Ovary (tissue), 9 donors: Measurements from ENCODE around the gene GPR78. TPM values are rescaled to one million over a fixed set of nuclear protein-coding genes. Genes with fewer than 3 reads are reported as not detected.

Experiments
- DNase-seq, 5 donors: peaks; one replicate each; pipeline ENCODE4 v3.0.0-alpha.2; 2019 to 2020
- H3K27ac ChIP-seq, 2 donors: fragments of 200-600 bp; one replicate each; pipeline versions ENCODE4 v1.5.1 to v1.8.0; 2019 to 2022
- H3K27me3 ChIP-seq: fragments of 200-600 bp; one replicate; pipeline ENCODE4 v1.8.0; 2022
- H3K36me3 ChIP-seq: fragments of 200-600 bp; sonication (generic); one replicate; pipeline ENCODE4 v1.5.1; 2019
- H3K4me1 ChIP-seq: one replicate; pipeline ENCODE4 v1.8.1; 2013; ENCODE audit warnings: mild to moderate bottlenecking, moderate library complexity; ENCODE audit not compliant: insufficient read depth
- H3K4me3 ChIP-seq: fragments of 200-600 bp; sonication (generic); one replicate; pipeline ENCODE4 v1.5.1; 2017
- H3K9me3 ChIP-seq, 2 donors: fragments of 200-600 bp in 1 of 2; sonication (generic) in 1 of 2; one replicate each; pipeline versions ENCODE4 v1.5.1 to v1.8.1; 2013 to 2019; ENCODE audit warnings: mild to moderate bottlenecking in 1 of 2, moderate library complexity in 1 of 2
- EP300 ChIP-seq: sonication (generic); formaldehyde crosslinking; IDR thresholded peaks from one replicate; pipeline ENCODE4 v1.6.1; 2017; ENCODE audit warnings: antibody characterized with exemption
- POLR2A ChIP-seq: fragments of 450-650 bp; IDR thresholded peaks from one replicate; pipeline ENCODE4 v1.6.1; 2017; ENCODE audit warnings: antibody characterized with exemption, mild to moderate bottlenecking, moderate library complexity
- WGBS, 3 donors: extraction: QIAGEN DNeasy Blood & Tissue Kit in 1 of 3; methylation state at CpG; one replicate each; pipeline versions ENCODE4 v1.1.5 to v1.1.7; 2013 to 2017; 5-methylcytosine and 5-hydroxymethylcytosine counted together
- intact Hi-C, 4 donors: fragments of 100-400 bp; cut with DNase I; formaldehyde crosslinking; loops; one replicate each; pipeline versions ENCODE4 v1.11.0 to v1.15.1; 2022 to 2023
- polyA plus RNA-seq, 2 donors: library from polyadenylated mRNA; stranded (reverse); fragments of 200-250 nt in 1 of 2; fragments of 350-450 nt in 1 of 2; fragmentation: Illumina TruSeq in 1 of 2; extraction: RNeasy Lipid Tissue Mini Kit (QIAGEN cat#74804) in 1 of 2; gene quantifications; one replicate each; pipeline ENCODE4 v1.2.3, GENCODE V29; 2013 to 2014
- total RNA-seq, 7 donors: library from RNA; depleted of rRNA in 2 of 7; stranded (reverse); fragments of >200 nt in 2 of 7; fragmentation: NEBNext Ultra II Directional in 3 of 7; extraction: Animal tissue kit (Norgen Biotek cat#: 25700) in 3 of 7; gene quantifications; one replicate each; pipeline versions ENCODE4 v1.1.0 to v1.2.4, GENCODE V29; 2016 to 2023
- TF ChIP-seq, protein P1 (sequence below), 3 donors: fragments of 450-650 bp in 2 of 3; fragments of 200-600 bp in 1 of 3; IDR thresholded peaks; one replicate each; pipeline versions ENCODE4 v1.5.1 to v1.8.0; 2016 to 2022; ENCODE audit warnings: antibody characterized with exemption in 3 of 3, mild to moderate bottlenecking in 1 of 3
- donor health status: DM: no; HTN: no; CAD: no; lungs with moderate emphysema.
- donor health status: DM: no; HTN: no; CAD: no.
- donor health status: Bipolar disorder and iron deficiency.
- donor health status: DM: yes; HTN: yes; CAD: no.
- donor health status: DM: no; HTN: no; CAD: no.
- donor health status: DM: yes; HTN: yes; CAD: no.

The GPR78 gene
- total and polyA plus RNA-seq, 9 donors = 1.0 to 14.7 (median 5.4) TPM

DNA sequence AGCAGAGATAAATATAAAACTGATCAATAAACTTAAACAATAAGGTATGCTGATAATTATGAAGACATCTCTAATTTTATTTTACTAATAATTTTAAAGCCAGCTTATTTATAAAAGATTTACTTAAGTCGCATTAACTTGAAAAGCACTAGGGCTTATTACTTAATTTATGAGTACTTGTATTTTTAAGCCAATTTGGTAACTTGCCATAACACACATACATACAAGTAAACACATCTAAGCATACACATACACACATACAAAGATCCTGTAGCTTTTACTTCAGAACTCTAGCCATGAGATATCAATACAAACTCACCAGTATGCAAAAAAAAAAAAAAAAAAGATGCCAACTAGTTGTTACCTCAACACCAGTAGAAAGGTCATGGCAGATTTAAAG is 10.0 kb upstream of the GPR78 start:
- Histone ChIP-seq H3K4me3 (no peak overlapping the region), H3K27ac (no peak overlapping the region), H3K4me1 (peaks cover 5% of the 10 kb centered on the region), H3K27me3 (no peaks in the 10 kb centered on the region), H3K36me3 (no peaks in the 10 kb centered on the region), H3K9me3 (no peaks in the 10 kb centered on the region)
- TF ChIP-seq POLR2A = no peak
- TF ChIP-seq EP300 = no peak
- TF ChIP-seq, protein P1, sequence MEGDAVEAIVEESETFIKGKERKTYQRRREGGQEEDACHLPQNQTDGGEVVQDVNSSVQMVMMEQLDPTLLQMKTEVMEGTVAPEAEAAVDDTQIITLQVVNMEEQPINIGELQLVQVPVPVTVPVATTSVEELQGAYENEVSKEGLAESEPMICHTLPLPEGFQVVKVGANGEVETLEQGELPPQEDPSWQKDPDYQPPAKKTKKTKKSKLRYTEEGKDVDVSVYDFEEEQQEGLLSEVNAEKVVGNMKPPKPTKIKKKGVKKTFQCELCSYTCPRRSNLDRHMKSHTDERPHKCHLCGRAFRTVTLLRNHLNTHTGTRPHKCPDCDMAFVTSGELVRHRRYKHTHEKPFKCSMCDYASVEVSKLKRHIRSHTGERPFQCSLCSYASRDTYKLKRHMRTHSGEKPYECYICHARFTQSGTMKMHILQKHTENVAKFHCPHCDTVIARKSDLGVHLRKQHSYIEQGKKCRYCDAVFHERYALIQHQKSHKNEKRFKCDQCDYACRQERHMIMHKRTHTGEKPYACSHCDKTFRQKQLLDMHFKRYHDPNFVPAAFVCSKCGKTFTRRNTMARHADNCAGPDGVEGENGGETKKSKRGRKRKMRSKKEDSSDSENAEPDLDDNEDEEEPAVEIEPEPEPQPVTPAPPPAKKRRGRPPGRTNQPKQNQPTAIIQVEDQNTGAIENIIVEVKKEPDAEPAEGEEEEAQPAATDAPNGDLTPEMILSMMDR (IDR thresholded peaks at IDR 0.05) = no peak
- DNase-seq = no peak
- intact Hi-C loops = no loop called here
- 77 to 91% (median 88%) methylated on average over 1 of the region's 1 CpG for WGBS, 3 donors

DNA sequence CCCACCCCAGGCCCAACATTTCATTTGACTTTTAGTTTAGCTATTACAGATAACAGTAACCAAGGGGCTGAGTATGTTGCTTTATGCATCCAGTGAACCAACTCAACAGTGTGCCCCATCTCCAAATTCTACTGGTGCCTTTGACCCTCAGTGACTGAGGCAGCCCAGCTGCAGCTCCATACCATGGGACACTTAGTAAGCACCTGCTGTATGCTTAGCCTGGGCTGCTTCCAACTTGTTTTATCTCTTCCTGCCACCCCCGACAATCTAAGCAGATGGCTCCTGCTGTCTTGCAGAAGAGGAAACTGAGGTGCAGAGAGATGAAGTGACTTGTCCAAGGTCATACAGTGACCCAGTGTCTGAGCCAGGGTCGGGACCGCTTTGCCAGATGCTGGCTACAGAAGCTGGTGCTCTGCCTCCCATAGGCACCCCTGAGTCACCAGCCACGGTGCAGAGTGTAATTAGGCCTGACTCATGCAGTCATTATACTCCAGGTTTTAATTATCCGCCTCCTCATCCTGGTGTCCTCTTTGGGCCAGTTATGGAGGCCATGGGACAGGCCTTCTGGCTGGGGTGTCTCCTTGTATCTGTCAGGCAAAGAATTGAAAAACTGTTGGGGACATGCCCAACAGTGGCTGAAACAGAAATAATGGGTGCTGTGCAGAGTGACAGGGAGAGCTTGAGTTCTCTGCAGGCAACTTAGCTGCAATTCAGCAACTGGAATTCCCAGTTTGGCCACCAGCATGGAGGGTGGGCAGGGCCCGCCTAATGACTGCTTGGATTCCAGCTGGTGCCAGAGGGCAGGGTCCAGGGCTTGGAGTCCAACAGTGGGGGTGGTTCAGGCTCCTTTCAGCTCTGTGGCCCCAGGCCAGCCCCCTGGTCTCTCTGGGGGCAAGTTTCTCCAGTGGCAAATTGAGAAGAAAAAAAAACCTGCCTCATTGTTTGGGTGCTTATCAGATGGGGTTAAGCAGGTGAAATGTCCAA is 8.2 kb upstream of the GPR78 start:
- H3K9me3 ChIP-seq = no peaks in the 10 kb centered on the region
- no peak for TF ChIP-seq EP300
- TF ChIP-seq POLR2A = no peak
- 57 to 77% (median 57%) methylated on average over 6 of the region's 6 CpGs for WGBS, 3 donors
- H3K27me3 ChIP-seq = no peaks in the 10 kb centered on the region
- DNase-seq = peak in 1 of 5 donors; percentile 17
- no peak overlapping the region for H3K27ac ChIP-seq
- peaks cover 6% of the 10 kb centered on the region for H3K4me1 ChIP-seq
- intact Hi-C loops = no loop called here
- H3K4me3 ChIP-seq = no peak overlapping the region
- H3K36me3 ChIP-seq = no peaks in the 10 kb centered on the region

DNA sequence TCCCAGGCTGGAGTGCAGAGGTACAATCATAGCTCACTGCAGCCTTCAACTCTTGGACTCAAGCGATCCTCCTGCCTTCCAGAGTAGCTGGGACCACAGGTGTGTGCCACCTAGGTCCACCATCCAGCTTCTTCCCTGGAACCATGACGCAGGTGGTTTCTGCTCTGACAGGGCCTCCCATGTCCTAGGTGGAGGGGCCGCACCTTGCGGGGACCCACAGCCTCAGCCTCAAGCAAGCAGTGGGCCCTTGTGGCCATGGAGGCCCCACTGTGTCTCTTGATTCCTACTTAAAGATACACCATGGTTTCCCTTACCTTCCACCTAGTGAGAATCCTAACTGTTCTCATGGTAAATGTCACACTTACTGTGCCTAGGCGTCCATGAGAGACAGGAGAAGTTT is 6.9 kb upstream of the GPR78 start:
- Histone ChIP-seq H3K4me1 (peaks cover 6% of the 10 kb centered on the region), H3K36me3 (no peaks in the 10 kb centered on the region), H3K4me3 (no peak overlapping the region), H3K9me3 (no peaks in the 10 kb centered on the region), H3K27me3 (no peaks in the 10 kb centered on the region), H3K27ac (no peak overlapping the region)
- intact Hi-C loops = no loop called here
- TF ChIP-seq POLR2A (no peak), EP300 (no peak)
- TF ChIP-seq, protein P1 (IDR thresholded peaks at IDR 0.05) = no peak
- 82 to 91% (median 84%) methylated on average over 5 of the region's 5 CpGs for WGBS, 3 donors
- peak in 1 of 5 donors; percentile 27 for DNase-seq

DNA sequence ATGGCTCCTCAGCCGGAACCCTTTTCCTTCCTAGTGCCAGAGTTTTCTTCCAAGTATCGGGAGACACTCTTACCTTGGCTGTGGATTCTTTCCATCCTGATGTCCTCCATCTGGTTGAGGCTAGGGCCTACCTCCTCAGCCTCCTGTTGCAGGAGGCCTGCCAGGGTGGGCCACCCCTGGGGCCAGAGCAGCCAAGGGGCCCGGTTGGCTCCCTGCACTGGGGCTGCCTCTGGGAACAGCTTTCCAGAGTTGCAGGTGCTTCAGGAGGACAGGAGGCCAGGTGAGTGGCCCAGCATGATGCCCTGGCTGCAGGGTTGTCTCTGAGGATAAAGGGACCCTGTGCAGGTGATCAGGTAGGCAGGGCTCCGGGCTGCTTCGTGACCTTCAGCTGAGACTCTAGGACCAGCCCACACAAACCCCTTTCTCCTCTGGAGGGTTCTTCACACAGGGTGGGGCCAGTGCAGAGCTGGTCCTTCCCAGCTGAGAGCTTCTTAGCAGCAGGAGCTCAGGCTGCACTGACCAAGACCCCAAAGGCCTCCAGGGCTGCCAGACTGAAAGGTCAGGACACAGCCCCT is 5.3 kb upstream of the GPR78 start:
- peak in 2 of 5 donors; percentile 12 to 30 for DNase-seq
- no peaks in the 10 kb centered on the region for H3K9me3 ChIP-seq
- intact Hi-C loops = no loop called here
- no peak overlapping the region for H3K4me3 ChIP-seq
- H3K36me3 ChIP-seq = no peaks in the 10 kb centered on the region
- H3K27ac ChIP-seq = peak overlapping the region in 1 of 2 donors; percentile 5
- TF ChIP-seq, protein P1 (IDR thresholded peaks at IDR 0.05) = no peak
- TF ChIP-seq POLR2A = no peak
- no peak for TF ChIP-seq EP300
- no peaks in the 10 kb centered on the region for H3K27me3 ChIP-seq
- 53 to 73% (median 62%) methylated on average over 5 of the region's 5 CpGs for WGBS, 3 donors
- H3K4me1 ChIP-seq = peaks cover 6% of the 10 kb centered on the region
